Osteocyte (in vitro differentiated cells): ENCODE measurements around the gene AKAP6. TPM values are rescaled to one million over a fixed set of nuclear protein-coding genes. Genes with fewer than 3 reads are reported as not detected.

Experiments used
- DNase-seq: peaks from one replicate; pipeline ENCODE4 v3.0.0; 2021; ENCODE audit warnings: mixed read lengths; ENCODE audit not compliant: unreplicated experiment; ENCODE audit errors: extremely low spot score
- H3K27ac Mint-ChIP-seq: one replicate; pipeline ENCODE4 v1.8.0; 2021; ENCODE audit warnings: mild to moderate bottlenecking, mixed read lengths; ENCODE audit not compliant: unreplicated experiment
- H3K27me3 Mint-ChIP-seq: one replicate; pipeline ENCODE4 v1.8.0; 2021; ENCODE audit warnings: mixed read lengths; ENCODE audit not compliant: unreplicated experiment
- H3K36me3 Mint-ChIP-seq: one replicate; pipeline ENCODE4 v1.8.0; 2021; ENCODE audit warnings: mixed read lengths; ENCODE audit not compliant: unreplicated experiment
- H3K4me1 Mint-ChIP-seq: one replicate; pipeline ENCODE4 v1.8.0; 2021; ENCODE audit warnings: mixed read lengths; ENCODE audit not compliant: unreplicated experiment
- H3K4me3 Mint-ChIP-seq: one replicate; pipeline ENCODE4 v1.8.0; 2021; ENCODE audit warnings: mild to moderate bottlenecking, moderate library complexity, mixed read lengths; ENCODE audit not compliant: unreplicated experiment
- H3K9me3 Mint-ChIP-seq: one replicate; pipeline ENCODE4 v1.8.0; 2021; ENCODE audit warnings: mixed read lengths; ENCODE audit not compliant: unreplicated experiment
- total RNA-seq: library from RNA; stranded (reverse); gene quantifications from 2 replicates; pipeline ENCODE4 v1.2.1, GENCODE V29; 2021
- TF ChIP-seq, protein P1 (sequence below): fragments of 200-600 bp; sonication (generic); IDR thresholded peaks from 2 replicates; pipeline ENCODE4 v1.5.0; 2021; ENCODE audit warnings: antibody characterized with exemption, mild to moderate bottlenecking, moderate library complexity

The AKAP6 gene
- total RNA-seq, 1 donor from 2014 or later, result 4.1 TPM

DNA sequence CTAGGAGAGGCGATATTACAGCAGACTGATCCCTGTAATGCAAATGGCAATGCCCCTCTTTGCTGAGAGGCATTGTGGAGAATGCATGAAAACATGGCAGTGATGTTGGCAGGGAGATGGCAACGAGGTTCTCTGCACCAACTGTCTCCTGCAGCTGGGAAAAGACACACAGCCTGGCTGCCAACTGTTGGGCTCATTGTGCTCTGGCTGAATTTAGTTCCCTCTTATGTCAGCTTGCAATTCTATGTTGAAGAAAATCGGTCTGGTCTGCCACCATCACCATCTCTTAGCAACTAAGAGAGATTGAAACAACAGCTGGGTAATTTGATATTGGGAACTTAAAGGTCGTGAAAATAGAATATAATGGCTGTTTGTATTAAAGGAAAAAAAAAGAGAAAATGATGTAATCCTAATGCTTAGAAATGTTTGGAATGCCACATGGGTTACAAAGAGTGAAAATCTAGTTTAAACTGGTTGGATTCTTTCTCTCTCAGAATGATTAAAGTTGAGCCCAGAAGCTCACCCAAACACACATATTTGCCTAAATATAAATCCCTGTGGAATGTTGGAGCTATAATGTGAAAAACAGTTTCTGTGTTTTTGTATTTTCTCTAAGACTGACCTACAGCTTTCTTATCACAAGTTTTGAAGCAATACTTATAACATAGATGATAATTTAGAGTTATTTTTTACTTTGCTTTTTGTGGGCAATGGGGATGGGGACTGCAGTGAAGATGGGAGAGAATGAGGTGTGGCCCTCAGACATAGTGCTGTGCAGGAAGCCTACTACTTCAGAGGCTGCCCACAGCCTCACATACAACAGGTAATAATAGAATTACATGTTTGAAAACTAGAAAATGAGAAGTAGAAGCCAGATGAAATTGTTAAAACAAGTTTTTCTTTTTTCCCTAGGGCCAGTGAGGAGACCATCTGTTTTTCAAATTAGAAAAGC is 143.7 kb downstream of the AKAP6 start:
- peak overlapping the region; percentile 91 for H3K27ac Mint-ChIP-seq
- H3K4me1 Mint-ChIP-seq, result peaks cover 59% of the 10 kb centered on the region
- TF ChIP-seq, protein P1, sequence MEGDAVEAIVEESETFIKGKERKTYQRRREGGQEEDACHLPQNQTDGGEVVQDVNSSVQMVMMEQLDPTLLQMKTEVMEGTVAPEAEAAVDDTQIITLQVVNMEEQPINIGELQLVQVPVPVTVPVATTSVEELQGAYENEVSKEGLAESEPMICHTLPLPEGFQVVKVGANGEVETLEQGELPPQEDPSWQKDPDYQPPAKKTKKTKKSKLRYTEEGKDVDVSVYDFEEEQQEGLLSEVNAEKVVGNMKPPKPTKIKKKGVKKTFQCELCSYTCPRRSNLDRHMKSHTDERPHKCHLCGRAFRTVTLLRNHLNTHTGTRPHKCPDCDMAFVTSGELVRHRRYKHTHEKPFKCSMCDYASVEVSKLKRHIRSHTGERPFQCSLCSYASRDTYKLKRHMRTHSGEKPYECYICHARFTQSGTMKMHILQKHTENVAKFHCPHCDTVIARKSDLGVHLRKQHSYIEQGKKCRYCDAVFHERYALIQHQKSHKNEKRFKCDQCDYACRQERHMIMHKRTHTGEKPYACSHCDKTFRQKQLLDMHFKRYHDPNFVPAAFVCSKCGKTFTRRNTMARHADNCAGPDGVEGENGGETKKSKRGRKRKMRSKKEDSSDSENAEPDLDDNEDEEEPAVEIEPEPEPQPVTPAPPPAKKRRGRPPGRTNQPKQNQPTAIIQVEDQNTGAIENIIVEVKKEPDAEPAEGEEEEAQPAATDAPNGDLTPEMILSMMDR, result no peak
- H3K9me3 Mint-ChIP-seq, result no peaks in the 10 kb centered on the region
- no peaks in the 10 kb centered on the region for H3K27me3 Mint-ChIP-seq
- peak overlapping the region; percentile 1 for H3K4me3 Mint-ChIP-seq
- H3K36me3 Mint-ChIP-seq, result no peaks in the 10 kb centered on the region
- no peak for DNase-seq

DNA sequence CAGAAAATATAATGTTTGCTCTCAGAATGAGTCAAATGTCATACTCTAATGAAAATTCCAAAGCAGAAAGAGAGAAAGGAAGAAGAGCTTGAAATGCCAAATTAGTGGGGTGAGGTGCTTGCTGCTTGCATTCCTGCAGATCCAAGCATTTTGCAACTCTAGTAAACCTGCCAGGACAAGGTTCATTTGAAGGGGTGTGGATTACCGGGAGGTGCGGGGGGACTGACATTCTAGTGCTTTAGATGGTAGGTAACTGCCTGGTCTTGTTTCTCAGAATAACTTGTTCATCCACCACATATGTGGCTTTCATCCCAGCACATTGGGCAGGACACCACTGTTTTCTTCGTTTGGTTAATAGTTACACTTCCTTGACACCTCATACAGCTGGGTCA is 144.4 kb downstream of the AKAP6 start:
- TF ChIP-seq, protein P1, result no peak
- no peaks in the 10 kb centered on the region for H3K27me3 Mint-ChIP-seq
- H3K27ac Mint-ChIP-seq, result peak overlapping the region; percentile 91
- H3K36me3 Mint-ChIP-seq, result no peaks in the 10 kb centered on the region
- peaks cover 54% of the 10 kb centered on the region for H3K4me1 Mint-ChIP-seq
- DNase-seq, result no peak
- no peaks in the 10 kb centered on the region for H3K9me3 Mint-ChIP-seq
- H3K4me3 Mint-ChIP-seq, result peak overlapping the region; percentile 1

DNA sequence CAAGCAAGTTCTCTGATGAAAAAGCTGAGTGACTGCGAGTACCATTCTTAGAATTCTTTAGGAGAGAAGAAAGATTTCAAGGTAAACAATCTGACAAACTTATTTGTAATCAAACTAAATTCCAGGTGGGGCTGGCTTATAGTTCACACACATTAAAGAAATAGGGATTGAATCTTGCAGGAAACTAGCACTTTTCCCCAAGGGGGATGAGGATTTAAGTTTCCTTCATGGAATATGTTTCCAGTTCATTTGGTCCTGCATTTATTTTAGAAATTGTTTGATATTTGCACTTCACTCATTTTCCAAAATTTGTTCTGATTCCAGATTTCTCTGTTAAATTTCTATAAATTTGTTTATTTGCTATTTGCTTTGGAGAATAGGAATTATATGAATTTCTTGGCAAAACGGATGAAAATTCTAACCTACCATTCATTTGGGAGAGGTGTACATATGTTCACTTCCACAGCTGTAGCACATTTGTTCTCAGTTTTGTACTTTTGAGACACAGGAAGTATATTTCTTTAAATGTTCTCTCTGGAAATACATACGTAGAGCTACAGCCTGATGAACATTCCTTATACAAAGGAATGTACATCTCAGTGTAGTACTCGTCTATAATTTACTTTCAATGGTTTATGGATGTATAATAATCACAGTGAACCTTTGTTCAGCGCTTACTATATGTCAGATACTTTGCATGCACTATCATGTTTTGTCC is 145.5 kb downstream of the AKAP6 start:
- peaks cover 45% of the 10 kb centered on the region for H3K4me1 Mint-ChIP-seq
- H3K4me3 Mint-ChIP-seq, result no peak overlapping the region
- no peaks in the 10 kb centered on the region for H3K27me3 Mint-ChIP-seq
- TF ChIP-seq, protein P1, result no peak
- no peaks in the 10 kb centered on the region for H3K36me3 Mint-ChIP-seq
- no peak for DNase-seq
- peak overlapping the region; percentile 91 for H3K27ac Mint-ChIP-seq
- H3K9me3 Mint-ChIP-seq, result no peaks in the 10 kb centered on the region

DNA sequence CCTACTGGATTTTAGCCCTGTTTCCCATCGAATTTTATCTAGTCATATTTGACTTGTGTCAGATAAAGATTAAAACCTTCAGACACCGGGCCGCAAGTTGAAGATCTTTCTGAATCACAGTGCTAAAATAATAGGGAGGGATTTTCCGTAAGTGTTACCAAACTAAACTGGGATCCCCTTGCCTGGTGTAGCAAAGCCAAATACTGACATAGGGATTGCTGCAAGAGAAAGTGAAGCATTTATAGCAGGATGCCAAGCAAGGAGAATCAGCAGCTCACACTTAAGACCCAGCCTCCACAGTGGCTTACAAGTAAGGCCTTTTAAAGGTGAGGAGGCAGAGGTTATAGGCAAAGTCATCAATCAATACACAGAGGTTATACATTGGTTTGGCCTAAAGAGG is 147.4 kb downstream of the AKAP6 start:
- no peak for DNase-seq
- H3K36me3 Mint-ChIP-seq, result no peaks in the 10 kb centered on the region
- H3K9me3 Mint-ChIP-seq, result no peaks in the 10 kb centered on the region
- H3K27me3 Mint-ChIP-seq, result no peaks in the 10 kb centered on the region
- H3K27ac Mint-ChIP-seq, result no peak overlapping the region
- H3K4me1 Mint-ChIP-seq, result peaks cover 49% of the 10 kb centered on the region
- TF ChIP-seq, protein P1, result no peak
- H3K4me3 Mint-ChIP-seq, result no peak overlapping the region

DNA sequence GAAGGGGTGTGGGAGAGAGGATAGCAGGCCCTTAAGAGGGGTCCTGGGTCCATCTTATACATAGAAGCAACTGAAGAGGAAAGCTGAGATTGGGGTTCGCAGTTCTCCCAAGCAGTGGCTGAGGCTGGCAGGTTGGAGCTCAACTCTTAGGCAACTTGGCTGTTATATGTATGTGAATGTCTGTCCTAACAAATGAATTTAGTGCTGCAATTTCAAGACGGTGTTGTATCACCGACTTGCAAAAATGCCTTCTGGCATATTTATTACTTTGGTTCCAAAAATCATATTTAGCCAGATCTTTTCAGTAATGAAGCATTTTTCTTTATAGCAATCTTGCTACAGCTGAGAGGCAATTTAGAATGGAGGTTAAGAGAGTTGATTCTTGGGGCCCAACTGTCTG is 148.3 kb downstream of the AKAP6 start:
- Mint-ChIP-seq H3K4me1 (peaks cover 42% of the 10 kb centered on the region), H3K27me3 (no peaks in the 10 kb centered on the region), H3K36me3 (no peaks in the 10 kb centered on the region), H3K4me3 (no peak overlapping the region), H3K27ac (no peak overlapping the region), H3K9me3 (no peaks in the 10 kb centered on the region)
- TF ChIP-seq, protein P1, result no peak
- DNase-seq, result no peak
